Stimulated activated CD4-positive, alpha-beta T cell treated with anti-CD3 and anti-CD28 coated beads, Interleukin-1b, Interleukin-23, amount 100 ng/mL, for 48 hours (primary cell): ENCODE data around the gene FAM170B.

Experiments
- DNase-seq: peaks from one replicate; pipeline ENCODE4 v3.0.0-alpha.2; 2020

FAM170B gene

GRCh38 chr10:49151025-49151445 is 17.2 kb upstream of the FAM170B start:
- no peak for DNase-seq

- DNase-seq, result no peak
These were observed 16.6 kb upstream of the FAM170B start for GRCh38 chr10:49150426-49150825.

GRCh38 chr10:49149881-49150280 is 16.1 kb upstream of the FAM170B start:
- DNase-seq, result no peak

- DNase-seq, result no peak
These were observed 10.4 kb upstream of the FAM170B start for GRCh38 chr10:49144058-49144720.

GRCh38 chr10:49143249-49143648 is 9.4 kb upstream of the FAM170B start:
- no peak for DNase-seq

GRCh38 chr10:49141541-49142332 is 7.9 kb upstream of the FAM170B start:
- DNase-seq, result no peak

- DNase-seq, result no peak
These were observed 6.7 kb upstream of the FAM170B start for GRCh38 chr10:49140304-49141177.

GRCh38 chr10:49139846-49140195 is 6.0 kb upstream of the FAM170B start:
- no peak for DNase-seq

GRCh38 chr10:49139028-49139845 is 5.4 kb upstream of the FAM170B start:
- DNase-seq, result no peak

- no peak for DNase-seq
These were observed 4.6 kb upstream of the FAM170B start for GRCh38 chr10:49138361-49138891.

GRCh38 chr10:49136525-49136924 is 2.7 kb upstream of the FAM170B start:
- no peak for DNase-seq

- DNase-seq, result no peak
These were observed 1.9 kb upstream of the FAM170B start for GRCh38 chr10:49135575-49136313.

GRCh38 chr10:49134327-49134726 is 506 bp upstream of the FAM170B start:
- no peak for DNase-seq

- no peak for DNase-seq
These were observed 1.5 kb downstream of the FAM170B start for GRCh38 chr10:49132362-49132737.

- no peak for DNase-seq
These were observed 2.1 kb downstream of the FAM170B start for GRCh38 chr10:49131507-49132361.

- no peak for DNase-seq
These were observed 4.4 kb downstream of the FAM170B start for GRCh38 chr10:49129376-49129775.

- no peak for DNase-seq
These were observed 5.0 kb downstream of the FAM170B start for GRCh38 chr10:49128854-49129253.

GRCh38 chr10:49123981-49124950 is 9.6 kb downstream of the FAM170B start:
- DNase-seq, result no peak

GRCh38 chr10:49120911-49121310 is 12.9 kb downstream of the FAM170B start:
- DNase-seq, result no peak
